ENCODE data around the gene CINP. TPM values are rescaled to one million over a fixed set of nuclear protein-coding genes. Genes with fewer than 3 reads are reported as not detected.
A peak's percentile ranks its signal among the peaks of the same experiment; 100 is the strongest.

CINP gene
- total and polyA plus RNA-seq, 2 of the 13 experiments (the other 11 are each of a cell fraction or from before 2014, with no cell fraction given), result 32.8 to 42.8 TPM

DNA sequence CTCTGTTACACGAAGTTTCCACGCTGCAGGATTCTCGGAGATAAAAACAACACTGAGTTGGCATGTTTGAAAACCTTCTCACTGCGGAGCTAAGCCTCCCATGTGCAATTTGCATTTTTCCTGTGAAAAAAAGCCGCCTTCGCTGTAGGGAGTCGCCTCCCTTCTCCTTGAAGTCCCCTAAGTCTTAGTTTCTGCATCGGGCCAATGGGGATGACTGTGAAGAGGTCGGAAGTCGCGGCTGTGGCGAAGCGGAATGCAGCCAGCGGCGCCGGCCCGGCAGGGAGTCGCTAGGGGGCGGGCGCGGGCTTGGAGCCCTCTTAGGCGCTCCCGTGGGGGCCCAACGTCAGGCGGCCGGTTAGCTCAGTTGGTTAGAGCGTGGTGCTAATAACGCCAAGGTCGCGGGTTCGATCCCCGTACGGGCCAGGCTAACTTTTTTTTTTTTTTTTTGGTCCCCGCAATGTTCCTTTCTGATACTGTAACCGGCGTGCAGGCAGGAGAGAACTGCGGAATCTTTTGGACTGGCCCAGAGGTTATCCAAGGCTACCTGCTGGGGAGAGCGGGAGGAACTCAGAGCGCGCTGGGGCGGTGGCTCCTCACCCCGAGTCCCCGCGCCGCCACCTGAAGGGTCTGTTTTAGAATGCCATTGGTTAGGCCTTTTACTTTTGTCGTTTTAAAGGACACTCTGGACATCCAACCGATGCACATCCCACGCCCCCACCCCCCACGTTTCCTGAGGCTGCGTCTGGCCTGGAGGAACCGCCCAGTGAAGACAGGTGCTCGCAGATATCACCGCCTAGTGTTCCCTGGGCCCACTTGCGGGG, 45.7 kb downstream of the CINP start (continued):
- no peak for TF ChIP-seq MED13 (CRISPR knock-in tag; IDR thresholded peaks at IDR 0.05)
- no peak for TF ChIP-seq GTF2F1 (IDR thresholded peaks at IDR 0.05; ENCODE audit: low read length)
- no peak for TF ChIP-seq SAFB2 (CRISPR knock-in tag; IDR thresholded peaks at IDR 0.05; ENCODE audit: borderline replicate concordance, low read depth)
- TF ChIP-seq FLYWCH1 (CRISPR knock-in tag; IDR thresholded peaks at IDR 0.05), result no peak
- no peak for TF ChIP-seq ZNF567 (CRISPR knock-in tag; IDR thresholded peaks at IDR 0.05; ENCODE audit: borderline replicate concordance)
- TF ChIP-seq, protein P1, sequence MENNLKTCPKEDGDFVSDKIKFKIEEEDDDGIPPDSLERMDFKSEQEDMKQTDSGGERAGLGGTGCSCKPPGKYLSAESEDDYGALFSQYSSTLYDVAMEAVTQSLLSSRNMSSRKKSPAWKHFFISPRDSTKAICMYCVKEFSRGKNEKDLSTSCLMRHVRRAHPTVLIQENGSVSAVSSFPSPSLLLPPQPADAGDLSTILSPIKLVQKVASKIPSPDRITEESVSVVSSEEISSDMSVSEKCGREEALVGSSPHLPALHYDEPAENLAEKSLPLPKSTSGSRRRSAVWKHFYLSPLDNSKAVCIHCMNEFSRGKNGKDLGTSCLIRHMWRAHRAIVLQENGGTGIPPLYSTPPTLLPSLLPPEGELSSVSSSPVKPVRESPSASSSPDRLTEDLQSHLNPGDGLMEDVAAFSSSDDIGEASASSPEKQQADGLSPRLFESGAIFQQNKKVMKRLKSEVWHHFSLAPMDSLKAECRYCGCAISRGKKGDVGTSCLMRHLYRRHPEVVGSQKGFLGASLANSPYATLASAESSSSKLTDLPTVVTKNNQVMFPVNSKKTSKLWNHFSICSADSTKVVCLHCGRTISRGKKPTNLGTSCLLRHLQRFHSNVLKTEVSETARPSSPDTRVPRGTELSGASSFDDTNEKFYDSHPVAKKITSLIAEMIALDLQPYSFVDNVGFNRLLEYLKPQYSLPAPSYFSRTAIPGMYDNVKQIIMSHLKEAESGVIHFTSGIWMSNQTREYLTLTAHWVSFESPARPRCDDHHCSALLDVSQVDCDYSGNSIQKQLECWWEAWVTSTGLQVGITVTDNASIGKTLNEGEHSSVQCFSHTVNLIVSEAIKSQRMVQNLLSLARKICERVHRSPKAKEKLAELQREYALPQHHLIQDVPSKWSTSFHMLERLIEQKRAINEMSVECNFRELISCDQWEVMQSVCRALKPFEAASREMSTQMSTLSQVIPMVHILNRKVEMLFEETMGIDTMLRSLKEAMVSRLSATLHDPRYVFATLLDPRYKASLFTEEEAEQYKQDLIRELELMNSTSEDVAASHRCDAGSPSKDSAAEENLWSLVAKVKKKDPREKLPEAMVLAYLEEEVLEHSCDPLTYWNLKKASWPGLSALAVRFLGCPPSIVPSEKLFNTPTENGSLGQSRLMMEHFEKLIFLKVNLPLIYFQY (CRISPR knock-in tag; IDR thresholded peaks at IDR 0.05; ENCODE audit: borderline replicate concordance), result 0 out of 2 replicates have a peak, but pooled peaks have one; percentile 45
- TF ChIP-seq MTF2 (CRISPR knock-in tag; IDR thresholded peaks at IDR 0.05; ENCODE audit: borderline replicate concordance), result no peak
- no peak for TF ChIP-seq SIX4 (CRISPR knock-in tag; IDR thresholded peaks at IDR 0.05)
- TF ChIP-seq ZFP36 (IDR thresholded peaks at IDR 0.05; ENCODE audit: borderline replicate concordance, low read depth, low read length, partially characterized antibody), result no peak
- peak in 1 of 2 experiments; percentile 95; a peak in 2 of 4 replicates for TF ChIP-seq NR2F1 (CRISPR knock-in tag; IDR thresholded peaks at IDR 0.05)
- TF ChIP-seq AGO1 (IDR thresholded peaks at IDR 0.05; ENCODE audit: low read depth, low read length, poor library complexity, severe bottlenecking), result peak; percentile 73
- peak; percentile 71; the same call in 1 of the 2 replicates for TF ChIP-seq ZNF605 (CRISPR knock-in tag; IDR thresholded peaks at IDR 0.05)
- no peak for TF ChIP-seq TMF1 (CRISPR knock-in tag; IDR thresholded peaks at IDR 0.05; ENCODE audit: low read depth)
- peak; percentile 55; the same call in 1 of the 2 replicates for TF ChIP-seq RBFOX2 (IDR thresholded peaks at IDR 0.05; ENCODE audit: low read depth, low read length)
- TF ChIP-seq MIER2 (CRISPR knock-in tag; IDR thresholded peaks at IDR 0.05), result no peak
- no peak for TF ChIP-seq SMYD3 (CRISPR knock-in tag; IDR thresholded peaks at IDR 0.05)
- TF ChIP-seq ZNF468 (CRISPR knock-in tag; IDR thresholded peaks at IDR 0.05), result no peak
- TF ChIP-seq RORA (CRISPR knock-in tag; IDR thresholded peaks at IDR 0.05), result no peak
- TF ChIP-seq SOX6 (IDR thresholded peaks at IDR 0.05), result no peak
- peak; percentile 72 for TF ChIP-seq SOX6 (CRISPR knock-in tag; IDR thresholded peaks at IDR 0.05)
- TF ChIP-seq ZNF282 (IDR thresholded peaks at IDR 0.05; ENCODE audit: partially characterized antibody), result no peak
- TF ChIP-seq, protein P2, sequence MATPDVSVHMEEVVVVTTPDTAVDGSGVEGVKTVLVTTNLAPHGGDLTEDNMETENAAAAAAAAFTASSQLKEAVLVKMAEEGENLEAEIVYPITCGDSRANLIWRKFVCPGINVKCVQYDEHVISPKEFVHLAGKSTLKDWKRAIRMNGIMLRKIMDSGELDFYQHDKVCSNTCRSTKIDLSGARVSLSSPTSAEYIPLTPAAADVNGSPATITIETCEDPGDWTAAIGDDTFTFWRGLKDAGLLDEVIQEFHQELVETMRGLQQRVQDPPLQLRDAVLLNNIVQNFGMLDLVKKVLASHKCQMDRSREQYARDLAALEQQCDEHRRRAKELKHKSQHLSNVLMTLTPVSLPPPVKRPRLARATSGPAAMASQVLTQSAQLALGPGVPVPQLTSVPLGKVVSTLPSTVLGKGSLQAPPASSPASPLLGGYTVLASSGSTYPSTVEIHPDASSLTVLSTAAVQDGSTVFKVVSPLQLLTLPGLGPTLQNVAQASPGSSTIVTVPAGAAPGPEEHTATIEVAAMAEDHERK (CRISPR knock-in tag; IDR thresholded peaks at IDR 0.05; ENCODE audit: low read depth), result no peak
- no peak for TF ChIP-seq NCOA1 (CRISPR knock-in tag; IDR thresholded peaks at IDR 0.05)
- no peak for TF ChIP-seq ZNF766 (CRISPR knock-in tag; IDR thresholded peaks at IDR 0.05; ENCODE audit: borderline replicate concordance)
- TF ChIP-seq THAP11 (CRISPR knock-in tag; IDR thresholded peaks at IDR 0.05), result peak; percentile 79
- TF ChIP-seq ZNF7 (CRISPR knock-in tag; IDR thresholded peaks at IDR 0.05), result no peak
- TF ChIP-seq MEIS1 (CRISPR knock-in tag; IDR thresholded peaks at IDR 0.05; ENCODE audit: borderline replicate concordance), result no peak
